Right lobe of liver (tissue), 4 donors: Measurements from ENCODE around the gene HDAC7.

Experiments used
- POLR2A ChIP-seq: fragments of 450-650 bp; IDR thresholded peaks from one replicate; pipeline ENCODE4 v1.6.1; 2017; ENCODE audit warnings: antibody characterized with exemption, mild to moderate bottlenecking
- TF ChIP-seq, protein P1 (sequence below), 4 donors: fragments of 200-600 bp in 3 of 4; fragments of 450-650 bp in 1 of 4; IDR thresholded peaks; one replicate each; pipeline versions ENCODE4 v1.5.1 to v1.8.0; 2016 to 2022; ENCODE audit warnings: antibody characterized with exemption in 4 of 4, mild to moderate bottlenecking in 2 of 4
- donor health status: DM: no; HTN: no; CAD: no.
- donor health status: DM: no; HTN: no; CAD: no.
- donor health status: DM: no; HTN: yes; CAD: no.

GRCh38 chr12:47766502-47767215 is 53.0 kb downstream of the HDAC7 start:
- TF ChIP-seq, protein P1, sequence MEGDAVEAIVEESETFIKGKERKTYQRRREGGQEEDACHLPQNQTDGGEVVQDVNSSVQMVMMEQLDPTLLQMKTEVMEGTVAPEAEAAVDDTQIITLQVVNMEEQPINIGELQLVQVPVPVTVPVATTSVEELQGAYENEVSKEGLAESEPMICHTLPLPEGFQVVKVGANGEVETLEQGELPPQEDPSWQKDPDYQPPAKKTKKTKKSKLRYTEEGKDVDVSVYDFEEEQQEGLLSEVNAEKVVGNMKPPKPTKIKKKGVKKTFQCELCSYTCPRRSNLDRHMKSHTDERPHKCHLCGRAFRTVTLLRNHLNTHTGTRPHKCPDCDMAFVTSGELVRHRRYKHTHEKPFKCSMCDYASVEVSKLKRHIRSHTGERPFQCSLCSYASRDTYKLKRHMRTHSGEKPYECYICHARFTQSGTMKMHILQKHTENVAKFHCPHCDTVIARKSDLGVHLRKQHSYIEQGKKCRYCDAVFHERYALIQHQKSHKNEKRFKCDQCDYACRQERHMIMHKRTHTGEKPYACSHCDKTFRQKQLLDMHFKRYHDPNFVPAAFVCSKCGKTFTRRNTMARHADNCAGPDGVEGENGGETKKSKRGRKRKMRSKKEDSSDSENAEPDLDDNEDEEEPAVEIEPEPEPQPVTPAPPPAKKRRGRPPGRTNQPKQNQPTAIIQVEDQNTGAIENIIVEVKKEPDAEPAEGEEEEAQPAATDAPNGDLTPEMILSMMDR (IDR thresholded peaks at IDR 0.05): no peak
- no peak for TF ChIP-seq POLR2A
